Loucy (cell line): ENCODE data around the gene HEXIM1.
"Not testable (repeated sequence)": the region's sequence is repeated elsewhere in the genome, so short reads cannot be mapped to it uniquely, and the experiment has no call there.

Source experiments
- CTCF ChIP-seq: fragments of 200-600 bp; sonication (generic); conservative IDR thresholded peaks from 2 replicates; pipeline ENCODE4 v1.5.1; 2014; ENCODE audit warnings: mild to moderate bottlenecking, antibody characterized with exemption, low read length
- EZH2phosphoT487 ChIP-seq: fragments of 200-600 bp; IDR thresholded peaks from 2 replicates; pipeline ENCODE4 v1.6.1; 2018; ENCODE audit warnings: antibody characterized with exemption, mild to moderate bottlenecking, moderate library complexity, borderline replicate concordance

GRCh38 chr17:45124797-45125122 lies 23.5 kb upstream of the HEXIM1 start:
- not testable (repeated sequence) for TF ChIP-seq CTCF, EZH2phosphoT487
